GM21786 (cell line): ENCODE measurements around the gene TMEM63C.

Experiments used
- ATAC-seq: cut with Tn5 transposase; IDR thresholded peaks from one replicate; pipeline ENCODE4 v1.9.1; 2021; ENCODE audit not compliant: unreplicated experiment

TMEM63C gene, protein sequence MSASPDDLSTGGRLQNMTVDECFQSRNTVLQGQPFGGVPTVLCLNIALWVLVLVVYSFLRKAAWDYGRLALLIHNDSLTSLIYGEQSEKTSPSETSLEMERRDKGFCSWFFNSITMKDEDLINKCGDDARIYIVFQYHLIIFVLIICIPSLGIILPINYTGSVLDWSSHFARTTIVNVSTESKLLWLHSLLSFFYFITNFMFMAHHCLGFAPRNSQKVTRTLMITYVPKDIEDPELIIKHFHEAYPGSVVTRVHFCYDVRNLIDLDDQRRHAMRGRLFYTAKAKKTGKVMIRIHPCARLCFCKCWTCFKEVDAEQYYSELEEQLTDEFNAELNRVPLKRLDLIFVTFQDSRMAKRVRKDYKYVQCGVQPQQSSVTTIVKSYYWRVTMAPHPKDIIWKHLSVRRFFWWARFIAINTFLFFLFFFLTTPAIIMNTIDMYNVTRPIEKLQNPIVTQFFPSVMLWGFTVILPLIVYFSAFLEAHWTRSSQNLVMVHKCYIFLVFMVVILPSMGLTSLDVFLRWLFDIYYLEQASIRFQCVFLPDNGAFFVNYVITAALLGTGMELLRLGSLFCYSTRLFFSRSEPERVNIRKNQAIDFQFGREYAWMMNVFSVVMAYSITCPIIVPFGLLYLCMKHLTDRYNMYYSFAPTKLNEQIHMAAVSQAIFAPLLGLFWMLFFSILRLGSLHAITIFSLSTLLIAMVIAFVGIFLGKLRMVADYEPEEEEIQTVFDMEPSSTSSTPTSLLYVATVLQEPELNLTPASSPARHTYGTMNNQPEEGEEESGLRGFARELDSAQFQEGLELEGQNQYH

GRCh38 chr14:77181603-77182437 is at the start of gene TMEM63C:
TMEM63C (plus strand) TSS chr14:77181798; CDS start chr14:77218814, 37,016 bp downstream.
- peak; percentile 79 for ATAC-seq

- ATAC-seq: no peak
Measured at GRCh38 chr14:77131871-77132486, 49.6 kb upstream of the TMEM63C start.

- ATAC-seq: peak; percentile 48
Measured at GRCh38 chr14:77133720-77134338, 47.8 kb upstream of the TMEM63C start.

DNA sequence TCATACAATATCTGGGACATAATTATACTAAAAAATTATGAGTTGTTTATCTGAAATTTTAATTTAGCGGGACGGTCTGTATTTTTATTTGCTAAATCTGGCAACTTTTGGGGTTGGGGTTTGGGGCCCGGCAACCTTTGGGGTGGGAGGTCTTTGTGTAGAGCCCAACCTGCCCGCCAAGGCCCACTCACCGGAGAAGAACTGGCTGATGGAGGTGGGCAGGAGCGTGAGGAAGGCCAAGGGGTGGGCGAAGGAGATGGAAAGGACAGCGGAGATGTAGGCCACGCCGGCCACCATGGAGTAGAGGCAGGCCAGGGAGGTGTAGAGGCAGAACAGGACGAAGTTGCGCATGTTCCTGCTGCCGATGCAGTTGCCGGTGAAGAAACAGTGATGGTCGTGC is 42.6 kb upstream of the TMEM63C start:
- ATAC-seq: no peak

DNA sequence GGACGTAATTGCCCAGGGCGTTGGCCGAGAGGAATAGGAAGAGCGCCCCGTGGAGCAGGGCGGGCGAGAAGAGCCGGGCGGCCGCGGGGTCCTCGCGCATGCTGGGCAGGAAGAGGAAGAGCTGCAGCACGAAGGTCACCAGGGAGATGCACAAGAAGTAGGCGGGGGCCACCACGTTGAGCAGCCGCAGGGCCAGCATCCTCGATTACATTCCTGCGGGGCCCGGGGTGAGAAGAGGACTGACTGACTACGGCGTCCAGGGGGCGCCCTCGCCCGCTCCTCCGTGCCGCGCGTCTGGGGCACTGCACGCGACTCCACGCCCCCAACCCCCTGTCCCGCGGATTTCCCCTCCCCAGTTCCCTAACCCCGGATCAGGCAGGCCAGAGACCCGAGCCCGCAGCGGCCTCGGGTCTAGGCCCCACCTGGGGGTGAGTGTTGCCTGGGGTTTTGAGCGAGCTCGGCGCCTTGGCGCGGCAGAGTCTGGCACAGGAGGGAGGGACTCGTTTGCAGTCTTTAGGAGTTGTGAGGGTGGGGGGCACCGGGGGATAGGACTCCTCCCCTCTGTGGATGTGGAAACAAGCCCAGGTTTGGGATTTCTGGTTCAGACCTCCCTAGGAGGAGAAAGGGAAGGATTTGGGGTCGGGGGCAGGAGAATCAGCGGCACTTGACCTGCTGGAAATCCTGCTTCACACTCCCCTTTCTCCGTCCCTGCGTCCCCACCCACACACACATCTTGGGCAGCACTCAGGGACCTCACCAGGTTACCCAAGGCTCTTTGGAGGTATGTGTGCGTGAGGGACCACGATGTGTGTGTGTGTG is 41.8 kb upstream of the TMEM63C start:
- no peak for ATAC-seq

GRCh38 chr14:77140359-77141213 is 41.0 kb upstream of the TMEM63C start:
- no peak for ATAC-seq

GRCh38 chr14:77141214-77142004 is 40.2 kb upstream of the TMEM63C start, which contains the start of gene ZDHHC22:
ZDHHC22 (minus strand) TSS chr14:77141791; CDS start chr14:77139738, 2,053 bp downstream.
- no peak for ATAC-seq

- ATAC-seq: no peak
Measured at GRCh38 chr14:77142005-77142800, 39.4 kb upstream of the TMEM63C start.

- ATAC-seq: no peak
Measured at GRCh38 chr14:77143071-77143470, 38.5 kb upstream of the TMEM63C start.

DNA sequence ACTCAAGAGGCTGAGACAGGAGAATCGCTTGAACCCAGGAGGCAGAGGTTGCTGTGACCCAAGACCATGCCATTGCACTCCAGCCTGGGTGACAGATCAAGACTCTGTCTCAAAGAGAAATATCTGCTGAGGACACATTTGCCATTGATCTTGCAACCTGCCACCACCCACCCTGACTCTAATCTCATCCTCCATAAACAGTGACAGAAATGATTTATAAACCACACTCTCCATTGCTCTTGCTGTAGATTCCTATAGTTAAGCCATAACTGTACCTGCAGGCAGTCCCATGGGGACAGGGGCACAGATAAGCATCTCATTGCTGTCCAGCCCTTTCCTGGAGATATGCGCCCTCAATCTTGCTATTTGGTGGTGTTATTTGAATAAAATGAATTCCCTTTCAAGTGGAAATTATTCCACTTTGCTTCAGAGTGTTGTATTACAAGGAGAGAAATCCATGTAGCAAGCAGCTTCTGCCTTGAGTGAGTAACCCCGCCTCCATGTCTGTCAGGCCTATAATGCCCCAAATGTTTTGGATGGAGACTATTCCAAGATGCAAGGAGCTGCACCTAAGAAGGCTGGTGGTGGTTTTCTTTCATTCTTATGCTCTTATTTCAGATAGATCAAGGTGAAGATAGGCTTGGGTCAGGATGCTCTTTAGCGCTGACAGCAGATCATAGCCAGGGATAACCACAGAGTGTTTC is 37.0 kb upstream of the TMEM63C start:
- no peak for ATAC-seq

DNA sequence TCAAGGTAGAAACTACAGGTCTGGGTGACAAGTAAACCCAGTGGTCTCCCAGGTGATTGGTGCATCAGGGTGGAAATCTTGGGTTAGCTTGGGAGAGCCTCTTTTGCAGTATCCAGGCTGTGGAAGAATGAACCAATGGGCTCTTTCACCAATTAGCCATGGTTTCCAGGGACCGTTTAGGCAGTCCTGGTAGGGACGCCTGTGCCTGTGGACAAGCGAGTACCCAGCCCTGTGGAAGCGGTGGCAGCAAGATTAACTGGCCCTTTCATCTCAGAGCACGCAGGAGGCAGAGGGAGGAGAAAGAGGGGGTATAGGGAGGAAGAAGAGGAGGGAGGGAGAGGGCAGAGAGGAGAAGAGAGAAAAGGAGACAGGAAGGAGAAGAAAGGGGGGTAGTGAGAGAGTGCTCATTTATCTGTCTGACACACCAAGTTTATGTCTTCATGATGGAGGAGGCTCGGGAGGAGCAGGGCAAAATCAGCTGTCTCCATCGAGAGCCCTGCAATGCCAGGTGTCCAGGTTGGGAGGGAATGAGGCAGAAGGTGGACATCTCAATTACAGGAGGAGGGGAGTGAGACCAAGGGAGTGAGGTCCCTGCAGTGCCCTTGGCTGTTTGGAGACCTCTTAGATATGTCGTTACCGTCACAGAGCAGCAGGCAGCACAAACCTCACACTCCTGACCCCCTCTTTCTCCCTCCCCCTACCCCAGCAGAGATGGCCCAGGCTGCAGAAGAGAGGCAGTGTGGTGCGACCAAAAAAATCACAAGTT is 35.4 kb upstream of the TMEM63C start:
- ATAC-seq: no peak

- no peak for ATAC-seq
Measured at GRCh38 chr14:77148510-77149231, 32.9 kb upstream of the TMEM63C start.

GRCh38 chr14:77151245-77151644 is 30.4 kb upstream of the TMEM63C start:
- ATAC-seq: no peak

GRCh38 chr14:77151918-77152588 is 29.5 kb upstream of the TMEM63C start:
- no peak for ATAC-seq
